ENCODE results near the gene KAZN.

DNA sequence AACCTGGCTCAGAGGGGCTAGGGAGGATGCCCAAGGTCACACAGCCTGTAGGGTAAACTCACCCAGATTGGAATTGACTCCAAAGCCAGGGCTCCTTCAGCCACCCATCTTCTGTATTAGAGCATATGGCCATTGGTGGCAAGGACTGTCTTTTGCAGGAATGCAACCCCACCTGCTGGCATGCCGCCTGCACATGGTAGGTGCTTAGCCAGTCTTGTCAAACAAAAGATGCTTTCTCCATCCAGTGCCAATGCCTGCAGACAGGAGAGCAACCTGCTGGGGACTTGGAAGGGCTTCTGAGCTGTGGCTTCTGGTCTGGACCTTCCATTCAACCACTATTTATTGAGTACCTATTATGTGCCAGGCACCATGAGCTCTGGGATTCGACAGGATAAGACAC is 459.8 kb downstream of the KAZN start:
- TF ChIP-seq, protein P1, sequence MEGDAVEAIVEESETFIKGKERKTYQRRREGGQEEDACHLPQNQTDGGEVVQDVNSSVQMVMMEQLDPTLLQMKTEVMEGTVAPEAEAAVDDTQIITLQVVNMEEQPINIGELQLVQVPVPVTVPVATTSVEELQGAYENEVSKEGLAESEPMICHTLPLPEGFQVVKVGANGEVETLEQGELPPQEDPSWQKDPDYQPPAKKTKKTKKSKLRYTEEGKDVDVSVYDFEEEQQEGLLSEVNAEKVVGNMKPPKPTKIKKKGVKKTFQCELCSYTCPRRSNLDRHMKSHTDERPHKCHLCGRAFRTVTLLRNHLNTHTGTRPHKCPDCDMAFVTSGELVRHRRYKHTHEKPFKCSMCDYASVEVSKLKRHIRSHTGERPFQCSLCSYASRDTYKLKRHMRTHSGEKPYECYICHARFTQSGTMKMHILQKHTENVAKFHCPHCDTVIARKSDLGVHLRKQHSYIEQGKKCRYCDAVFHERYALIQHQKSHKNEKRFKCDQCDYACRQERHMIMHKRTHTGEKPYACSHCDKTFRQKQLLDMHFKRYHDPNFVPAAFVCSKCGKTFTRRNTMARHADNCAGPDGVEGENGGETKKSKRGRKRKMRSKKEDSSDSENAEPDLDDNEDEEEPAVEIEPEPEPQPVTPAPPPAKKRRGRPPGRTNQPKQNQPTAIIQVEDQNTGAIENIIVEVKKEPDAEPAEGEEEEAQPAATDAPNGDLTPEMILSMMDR (IDR thresholded peaks at IDR 0.05; ENCODE audit: low read depth, low read length, poor library complexity, severe bottlenecking), result no peak
- TF ChIP-seq EZH2phosphoT487 (IDR thresholded peaks at IDR 0.05; ENCODE audit: borderline replicate concordance, low read length), result no peak
